HepG2 (cell line): ENCODE measurements around the gene MAMDC2. TPM values are rescaled to one million over a fixed set of nuclear protein-coding genes. Genes with fewer than 3 reads are reported as not detected.

Experiments
- ATAC-seq: fragments of 200-7000 bp; cut with Tn5 transposase; 3 replicates; pipeline ENCODE4 v1.9.1; 2020; ENCODE audit warnings: mild to moderate bottlenecking, moderate library complexity
- BruUV-seq: library from RNA; stranded (reverse); fragments of 400-500 nt; replicated peaks from 2 replicates; lab custom pipeline; 2021; lab: Mats Ljungman, UMichigan
- CTCF ChIA-PET: fragments of 300-600 bp; formaldehyde crosslinking; extraction: SDS; loops from one replicate; lab custom pipeline; 2021; ENCODE audit warnings: low total read pairs, inconsistent platforms, low intra/inter-chr PET ratio; lab: Yijun Ruan, JAX
- POLR2A ChIA-PET: fragments of 350-600 bp; sonication (Branson Sonifier 250); formaldehyde crosslinking; loops from one replicate; lab custom pipeline; 2020; ENCODE audit warnings: antibody characterized with exemption, inconsistent platforms; lab: Yijun Ruan, JAX
- DNase-seq: peaks from one replicate; pipeline ENCODE4 v3.0.0-alpha.2; 2015; ENCODE audit warnings: low spot score
- FAIRE-seq: peaks from 3 replicates; lab custom pipeline; 2011; peaks lifted over from hg19 to GRCh38; lab: Jason Lieb, UNC
- H2AFZ ChIP-seq: one replicate; pipeline ENCODE4 v1.6.1; 2011; ENCODE audit warnings: low read length, inconsistent platforms
- H3K27ac ChIP-seq: fragments of 300-600 bp; 3 replicates; pipeline ENCODE4 v1.8.0; 2011; ENCODE audit warnings: mixed run types, mild to moderate bottlenecking, mixed read lengths, low read length, inconsistent platforms; ENCODE audit not compliant: insufficient read depth; ENCODE audit errors: extremely low read length
- H3K27me3 ChIP-seq, 2 experiments: fragments of 200-600 bp in 1 of 2; 2 replicates in 1 of 2; 3 replicates in 1 of 2; pipeline versions ENCODE4 v1.6.0 to v1.8.0; 2011; ENCODE audit warnings: low read length in 2 of 2, mild to moderate bottlenecking in 2 of 2, moderate library complexity in 2 of 2, inconsistent platforms in 1 of 2; ENCODE audit not compliant: insufficient read depth in 2 of 2, control insufficient read depth in 1 of 2
- H3K36me3 ChIP-seq, 2 experiments: fragments of 200-600 bp in 1 of 2; replicated peaks in 1 of 2; 2 replicates in 1 of 2; 3 replicates in 1 of 2; pipeline versions ENCODE4 v1.5.1 to v1.8.0; 2011; ENCODE audit warnings: low read length in 2 of 2, inconsistent platforms in 1 of 2; ENCODE audit not compliant: insufficient read depth in 2 of 2, control insufficient read depth in 1 of 2
- H3K4me1 ChIP-seq: 2 replicates; pipeline ENCODE4 v1.5.1; 2012; ENCODE audit warnings: low read length, inconsistent platforms; ENCODE audit not compliant: insufficient read depth
- H3K4me2 ChIP-seq: 2 replicates; pipeline ENCODE4 v1.6.0; 2011; ENCODE audit warnings: low read depth, low read length, inconsistent platforms
- H3K4me3 ChIP-seq, 3 experiments: fragments of 200-600 bp in 1 of 3; sonication (generic), shearing (Covaris generic) in 1 of 3; replicated peaks in 1 of 3; 2 replicates each; pipeline ENCODE4 v1.5.1; 2011 to 2016; ENCODE audit warnings: low read length in 3 of 3, inconsistent platforms in 2 of 3, low read depth in 2 of 3, mild to moderate bottlenecking in 2 of 3, control low read depth in 1 of 3, mixed read lengths in 1 of 3; ENCODE audit not compliant: insufficient read depth in 1 of 3
- H3K79me2 ChIP-seq: one replicate; pipeline ENCODE4 v1.6.1; 2011; ENCODE audit warnings: low read length, inconsistent platforms; ENCODE audit not compliant: insufficient read depth
- H3K9ac ChIP-seq: 2 replicates; pipeline ENCODE4 v1.6.0; 2011; ENCODE audit warnings: mild to moderate bottlenecking, low read depth, low read length, inconsistent platforms; ENCODE audit not compliant: insufficient read depth
- H3K9me3 ChIP-seq: 2 replicates; pipeline ENCODE4 v1.5.1; 2012; ENCODE audit warnings: mild to moderate bottlenecking, low read length
- H4K20me1 ChIP-seq: 2 replicates; pipeline ENCODE4 v1.6.0; 2011; ENCODE audit warnings: inconsistent platforms, mild to moderate bottlenecking, low read length, moderate library complexity; ENCODE audit not compliant: insufficient read depth
- BCL6 ChIP-seq: IDR thresholded peaks from 2 replicates; pipeline ENCODE4 v1.6.1; 2016; ENCODE audit warnings: missing genetic modification reagents, missing compliant biosample characterization
- CBX1 ChIP-seq: IDR thresholded peaks from one replicate; pipeline ENCODE4 v1.6.1; 2016; ENCODE audit warnings: antibody characterized with exemption, low read depth
- DBP ChIP-seq: sonication (generic); formaldehyde crosslinking; IDR thresholded peaks from 2 replicates; pipeline ENCODE4 v1.4.0; 2020; ENCODE audit warnings: missing genetic modification reagents; ENCODE audit errors: not compliant biosample characterization
- FOSL2 ChIP-seq: sonication (generic); formaldehyde crosslinking; IDR thresholded peaks from 2 replicates; pipeline ENCODE4 v1.4.0; 2020; ENCODE audit warnings: missing genetic modification reagents
- FOXA3 ChIP-seq: IDR thresholded peaks from 2 replicates; pipeline ENCODE4 v1.6.1; 2016; ENCODE audit warnings: missing genetic modification reagents, missing compliant biosample characterization
- GATAD2A ChIP-seq: IDR thresholded peaks from 2 replicates; pipeline ENCODE4 v1.6.1; 2016
- MAFF ChIP-seq: IDR thresholded peaks from 2 replicates; pipeline ENCODE4 v1.6.1; 2011; ENCODE audit warnings: low read depth, low read length, improper control_type of control experiment
- MAFK ChIP-seq, 2 experiments: IDR thresholded peaks in 1 of 2; conservative IDR thresholded peaks in 1 of 2; 2 replicates each; pipeline ENCODE4 v1.6.1; 2011; ENCODE audit warnings: improper control_type of control experiment in 2 of 2, low read length in 2 of 2
- MED1 ChIP-seq: sonication (generic); formaldehyde crosslinking; IDR thresholded peaks from 2 replicates; pipeline ENCODE4 v1.4.0; 2020; ENCODE audit warnings: missing genetic modification reagents
- MEIS2 ChIP-seq: sonication (generic); formaldehyde crosslinking; IDR thresholded peaks from 2 replicates; pipeline ENCODE4 v1.9.0; 2021; ENCODE audit warnings: mild to moderate bottlenecking, missing genetic modification reagents
- MNT ChIP-seq: fragments of 450-650 bp; IDR thresholded peaks from 2 replicates; pipeline ENCODE4 v1.6.1; 2016
- REXO4 ChIP-seq: sonication (generic); formaldehyde crosslinking; IDR thresholded peaks from 2 replicates; pipeline ENCODE4 v1.8.0; 2022; ENCODE audit warnings: missing genetic modification reagents, mild to moderate bottlenecking, borderline replicate concordance
- ZBTB7A ChIP-seq: sonication (generic); formaldehyde crosslinking; IDR thresholded peaks from 2 replicates; pipeline ENCODE4 v1.8.0; 2022; ENCODE audit warnings: mild to moderate bottlenecking, missing genetic modification reagents
- ZFAT ChIP-seq: sonication (generic); formaldehyde crosslinking; conservative IDR thresholded peaks from 2 replicates; pipeline ENCODE4 v1.8.1; 2023; ENCODE audit warnings: missing genetic modification reagents, inconsistent platforms
- ZNF207 ChIP-seq: fragments of 450-650 bp; IDR thresholded peaks from 2 replicates; pipeline ENCODE4 v1.6.1; 2016; ENCODE audit warnings: antibody characterized with exemption, borderline replicate concordance
- ZNF501 ChIP-seq: sonication (generic); formaldehyde crosslinking; IDR thresholded peaks from 2 replicates; pipeline ENCODE4 v1.5.1; 2020; ENCODE audit warnings: mild to moderate bottlenecking, moderate library complexity, missing genetic modification reagents
- ZUFSP ChIP-seq: sonication (generic); formaldehyde crosslinking; IDR thresholded peaks from 2 replicates; pipeline ENCODE4 v1.9.0; 2021; ENCODE audit warnings: missing genetic modification reagents, mild to moderate bottlenecking, borderline replicate concordance
- WGBS: methylation state at CpG from one replicate; pipeline ENCODE4 v1.1.6; 2017; ENCODE audit warnings: low lambda C conversion rate; 5-methylcytosine and 5-hydroxymethylcytosine counted together
- in situ Hi-C: cut with HindIII; loops from 2 replicates; pipeline ENCODE4 v1.10.0; 2017; ENCODE audit warnings: low pct_unique_long_range_greater_than_20kb; ENCODE audit not compliant: extremely low pct_ligation_motif_present
- intact Hi-C: fragments of 100-400 bp; cut with micrococcal nuclease; formaldehyde crosslinking; loops from one replicate; pipeline ENCODE4 v1.10.0; 2022; ENCODE audit not compliant: unreplicated experiment
- polyA plus RNA-seq, 8 experiments: library from polyadenylated mRNA; depleted of rRNA in 3 of 8; stranded (reverse) in 7 of 8; unstranded in 1 of 8; fragments of >200 nt; fragmentation: Illumina TruSeq in 4 of 8; extraction: Trizol in 4 of 8; gene quantifications; 2 replicates each; pipeline versions ENCODE4 v1.2.1 to v1.2.3, GENCODE V29; 2011 to 2016; ENCODE audit warnings: low read depth in 4 of 8, missing spikeins in 1 of 8, mixed read lengths in 1 of 8; ENCODE audit not compliant: insufficient read depth in 1 of 8
- total RNA-seq, 5 experiments: library from RNA; depleted of rRNA; stranded (reverse); fragments of >200 nt; fragmentation: Illumina TruSeq; extraction: Trizol; gene quantifications; 2 replicates each; pipeline ENCODE4 v1.2.3, GENCODE V29; 2016; ENCODE audit warnings: low read depth in 1 of 5

Gene MAMDC2
- total and polyA plus RNA-seq, 2 of the 13 experiments (the other 11 are each of a cell fraction or from before 2014, with no cell fraction given): not detected

- 87% methylated on average over 2 of the region's 2 CpGs for WGBS
- CTCF ChIA-PET: no interaction called here
These were observed 184.5 kb downstream of the MAMDC2 start for GRCh38 chr9:70228118-70228517.

GRCh38 chr9:70228611-70229010 is 185.0 kb downstream of the MAMDC2 start:
- POLR2A ChIA-PET: no interaction called here
- Histone ChIP-seq H3K4me1 (peaks cover 13% of the 10 kb centered on the region; the same call in 1 of the 2 replicates), H3K9ac (no peak overlapping the region), H3K36me3 (no peaks in the 10 kb centered on the region), H2AFZ (no peak overlapping the region), H3K27me3 (no peaks in the 10 kb centered on the region), H3K9me3 (no peaks in the 10 kb centered on the region)
- TF ChIP-seq MEIS2 (CRISPR knock-in tag) (no peak), ZFAT (CRISPR knock-in tag) (no peak), CBX1 (no peak), ZUFSP (no peak), DBP (CRISPR knock-in tag) (no peak), MNT (no peak), ZBTB7A (CRISPR knock-in tag) (no peak), GATAD2A (CRISPR knock-in tag) (no peak), FOSL2 (CRISPR knock-in tag) (no peak), REXO4 (no peak), BCL6 (no peak), MED1 (no peak), ZNF207 (no peak), ZNF501 (CRISPR knock-in tag) (no peak)
- TF ChIP-seq, all 625 proteins: peak for 0
- in situ Hi-C loops (no loop called here), intact Hi-C loops (loop anchor here (1.0 to 5.0 kb wide), 2 partner anchors 116 to 256 kb away; no protein-coding TSS in a partner anchor)
- no peak for ATAC-seq
- WGBS: 94% methylated on average over 2 of the region's 2 CpGs
- no TSS peak for BruUV-seq
- Histone ChIP-seq H3K27ac (no peak overlapping the region), H3K4me2 (no peak overlapping the region), H4K20me1 (no peaks in the 10 kb centered on the region), H3K79me2 (no peaks in the 10 kb centered on the region), H3K4me3 (no peak overlapping the region)
- FAIRE-seq: no peak
- DNase-seq: no peak
- CTCF ChIA-PET: no interaction called here

More at GRCh38 chr9:70228118-70228517, 184.5 kb downstream of the MAMDC2 start:
- in situ Hi-C loops: no loop called here
- no peak overlapping the region for H2AFZ ChIP-seq
- no peak overlapping the region for H3K27ac ChIP-seq
- H4K20me1 ChIP-seq: no peaks in the 10 kb centered on the region
- H3K36me3 ChIP-seq: no peaks in the 10 kb centered on the region
- POLR2A ChIA-PET: no interaction called here
- peaks cover 13% of the 10 kb centered on the region; the same call in 1 of the 2 replicates for H3K4me1 ChIP-seq
- no peaks in the 10 kb centered on the region for H3K9me3 ChIP-seq
- no peak overlapping the region for H3K4me3 ChIP-seq
- no peak for DNase-seq
- intact Hi-C loops: loop anchor here (5.0 kb wide), 1 partner anchor 116 kb away; no protein-coding TSS in a partner anchor
- H3K4me2 ChIP-seq: no peak overlapping the region
- H3K79me2 ChIP-seq: no peaks in the 10 kb centered on the region
- no peak for FAIRE-seq
- H3K9ac ChIP-seq: no peak overlapping the region
- TF ChIP-seq MAFF (peak; percentile 55), MAFK (conservative IDR thresholded peaks at IDR 0.05 in 1 of 2, IDR thresholded peaks at IDR 0.05 in 1 of 2; ENCODE audit: low read length in 2 of 2) (peak in 1 of 2 experiments; percentile 59; a peak in 2 of 4 replicates), FOXA3 (CRISPR knock-in tag) (no peak)
- no peak for ATAC-seq
- BruUV-seq: no TSS peak
- H3K27me3 ChIP-seq: no peaks in the 10 kb centered on the region
